GM12864 (cell line): ENCODE measurements around the gene NPTX2.

Experiments
- DNase-seq: peaks from one replicate; pipeline ENCODE4 v3.0.0-alpha.2; 2011; ENCODE audit warnings: low read depth
- H3K4me3 ChIP-seq: 2 replicates; pipeline ENCODE4 v1.5.1; 2011; ENCODE audit warnings: mild to moderate bottlenecking, low read depth, low read length, control low read depth
- CTCF ChIP-seq: IDR thresholded peaks from 2 replicates; pipeline ENCODE4 v1.5.1; 2011; ENCODE audit warnings: low read depth, mild to moderate bottlenecking, moderate library complexity, low read length, control low read depth, inconsistent platforms; ENCODE audit errors: missing control alignments

NPTX2 gene

DNA sequence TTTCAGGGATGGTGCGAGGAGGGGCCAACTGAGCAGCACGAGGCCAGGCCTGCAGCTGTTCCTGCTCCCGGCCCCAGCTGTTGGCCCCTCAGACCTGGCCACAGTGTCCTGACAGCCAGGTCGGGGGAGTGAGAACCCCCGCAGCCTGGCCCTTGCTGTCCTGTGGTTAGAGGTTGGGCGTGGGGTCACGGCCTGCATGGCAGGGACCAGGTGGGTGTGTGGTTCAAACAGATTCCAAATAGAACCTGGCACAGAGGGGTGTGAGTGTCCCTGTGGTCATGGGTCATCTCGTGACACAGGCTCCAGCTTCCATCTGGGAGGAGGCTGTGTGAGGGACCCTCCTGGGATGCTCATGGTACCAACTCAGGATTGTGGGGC lies 10.3 kb downstream of the NPTX2 start:
- no peak overlapping the region for H3K4me3 ChIP-seq
- no peak for DNase-seq
- TF ChIP-seq CTCF: no peak

GRCh38 chr7:98628418-98628817 lies 11.3 kb downstream of the NPTX2 start:
- no peak overlapping the region for H3K4me3 ChIP-seq
- TF ChIP-seq CTCF: no peak
- DNase-seq: no peak

DNA sequence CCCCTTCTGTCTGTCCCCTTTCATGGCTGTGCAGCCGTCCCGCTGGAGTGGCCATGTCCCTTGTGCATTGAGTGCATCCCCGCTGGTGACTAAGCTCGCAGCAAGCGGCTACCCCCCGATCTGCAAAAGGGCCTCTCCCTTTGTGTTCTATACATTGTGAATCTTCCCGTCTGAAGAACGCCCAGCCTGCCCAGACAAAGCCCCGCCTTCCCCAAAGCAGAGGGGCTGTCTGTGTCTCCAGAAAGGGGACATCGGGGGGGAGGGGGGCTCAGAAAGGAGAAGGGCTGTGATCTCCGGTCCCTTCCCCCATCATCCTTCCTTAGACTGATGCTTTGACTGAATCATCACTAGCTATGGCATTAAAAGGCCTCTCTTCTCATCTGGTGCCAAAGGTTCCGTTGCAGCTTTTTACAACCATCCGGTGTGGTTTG lies 11.9 kb downstream of the NPTX2 start:
- no peak for TF ChIP-seq CTCF
- no peak overlapping the region for H3K4me3 ChIP-seq
- no peak for DNase-seq

GRCh38 chr7:98630149-98630548 lies 13.1 kb downstream of the NPTX2 start:
- no peak overlapping the region for H3K4me3 ChIP-seq
- DNase-seq: no peak
- TF ChIP-seq CTCF: no peak

DNA sequence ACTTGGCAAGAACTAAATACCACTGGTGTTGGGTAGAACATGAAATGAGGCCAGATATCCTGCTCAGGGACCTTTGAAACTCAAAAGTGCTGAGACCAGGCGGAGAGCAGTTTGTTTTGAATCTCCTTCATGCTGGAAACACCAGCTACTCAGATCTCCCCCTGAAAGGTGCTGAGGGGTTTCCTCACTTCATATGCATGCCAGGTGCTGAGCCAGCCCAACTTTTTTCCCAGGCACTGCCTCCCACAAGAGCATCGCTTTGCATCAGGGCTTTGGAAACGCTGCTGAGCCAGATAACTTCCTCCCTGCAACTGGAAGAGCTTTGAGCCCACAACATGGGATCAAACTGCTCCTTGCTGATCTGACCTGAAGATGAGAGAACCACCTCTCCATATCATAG lies 13.7 kb downstream of the NPTX2 start:
- no peak for TF ChIP-seq CTCF
- H3K4me3 ChIP-seq: no peak overlapping the region
- no peak for DNase-seq

DNA sequence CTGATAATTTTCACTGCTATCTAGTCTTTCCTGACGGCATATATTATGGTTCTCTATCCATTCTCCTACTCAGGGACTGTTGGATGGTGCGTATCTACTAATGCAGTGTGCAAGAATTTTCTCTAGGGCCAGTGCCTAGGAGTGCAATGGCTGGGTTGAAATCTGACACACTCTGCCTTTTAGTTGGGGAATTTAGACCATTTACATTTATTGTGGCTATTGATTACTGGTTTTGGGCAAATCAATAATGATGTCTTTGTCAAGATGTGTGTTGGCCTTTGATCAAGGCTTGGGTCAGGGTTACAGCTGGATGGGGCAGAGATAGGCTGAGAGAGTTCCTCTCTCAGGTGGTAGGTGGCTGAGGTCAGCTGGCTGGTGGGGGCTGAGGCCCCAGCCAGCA lies 21.8 kb downstream of the NPTX2 start:
- no peak for TF ChIP-seq CTCF
- H3K4me3 ChIP-seq: no peak overlapping the region
- DNase-seq: no peak

GRCh38 chr7:98640375-98640774 lies 23.3 kb downstream of the NPTX2 start:
- no peak for TF ChIP-seq CTCF
- no peak overlapping the region for H3K4me3 ChIP-seq
- no peak for DNase-seq
